GM19099 (cell line): ENCODE data around the gene ZNF718.

Experiments
- POLR2A ChIP-seq: IDR thresholded peaks from 3 replicates; pipeline ENCODE4 v1.6.1; 2011; ENCODE audit warnings: low read depth; ENCODE audit not compliant: insufficient read length; ENCODE audit errors: extremely low read depth

The ZNF718 gene

GRCh38 chr4:138935-139334 is 14.6 kb downstream of the ZNF718 start:
- no peak for TF ChIP-seq POLR2A

GRCh38 chr4:139691-140090 is 15.4 kb downstream of the ZNF718 start:
- no peak for TF ChIP-seq POLR2A

GRCh38 chr4:146621-147020 is 22.3 kb downstream of the ZNF718 start:
- TF ChIP-seq POLR2A, result no peak

GRCh38 chr4:147233-147632 is 22.9 kb downstream of the ZNF718 start:
- TF ChIP-seq POLR2A, result no peak

GRCh38 chr4:161496-162284 is 37.4 kb downstream of the ZNF718 start:
- TF ChIP-seq POLR2A, result no peak

- no peak for TF ChIP-seq POLR2A
Observed at GRCh38 chr4:173666-174314, 49.5 kb downstream of the ZNF718 start.

GRCh38 chr4:175986-176385 is 51.7 kb downstream of the ZNF718 start:
- no peak for TF ChIP-seq POLR2A

- no peak for TF ChIP-seq POLR2A
Observed at GRCh38 chr4:176995-177394, 52.7 kb downstream of the ZNF718 start.

- no peak for TF ChIP-seq POLR2A
Observed at GRCh38 chr4:188091-188490, 63.8 kb downstream of the ZNF718 start.

- TF ChIP-seq POLR2A, result no peak
Observed at GRCh38 chr4:200936-201335, 76.6 kb downstream of the ZNF718 start.

- no peak for TF ChIP-seq POLR2A
Observed at GRCh38 chr4:205097-205756, 80.9 kb downstream of the ZNF718 start.

GRCh38 chr4:206054-206453 is 81.8 kb downstream of the ZNF718 start:
- no peak for TF ChIP-seq POLR2A

- TF ChIP-seq POLR2A, result no peak
Observed at GRCh38 chr4:211033-211511, 86.8 kb downstream of the ZNF718 start.

GRCh38 chr4:212438-213188 is 88.3 kb downstream of the ZNF718 start:
- TF ChIP-seq POLR2A, result no peak
